HCT116 (cell line): ENCODE measurements around the gene THSD4.

Source experiments
- ATF3 ChIP-seq: IDR thresholded peaks from 2 replicates; pipeline ENCODE4 v1.6.1; 2012
- CEBPB ChIP-seq: IDR thresholded peaks from 2 replicates; pipeline ENCODE4 v1.6.1; 2012; ENCODE audit warnings: low read depth
- CTCF ChIP-seq, 3 experiments: fragments of 200-600 bp in 1 of 3; sonication (generic) in 1 of 3; IDR thresholded peaks in 2 of 3; conservative IDR thresholded peaks in 1 of 3; 2 replicates each; pipeline ENCODE4 v1.5.1; 2012 to 2017; ENCODE audit warnings: low read depth in 2 of 3, low read length in 2 of 3, antibody characterized with exemption in 1 of 3, borderline replicate concordance in 1 of 3, control low read depth in 1 of 3, mild to moderate bottlenecking in 1 of 3, mixed read lengths in 1 of 3, mixed run types in 1 of 3, moderate library complexity in 1 of 3; ENCODE audit not compliant: insufficient read depth in 1 of 3
- EZH2phosphoT487 ChIP-seq: fragments of 200-600 bp; IDR thresholded peaks from 2 replicates; pipeline ENCODE4 v1.6.1; 2018; ENCODE audit warnings: antibody characterized with exemption, borderline replicate concordance
- JUND ChIP-seq: IDR thresholded peaks from 2 replicates; pipeline ENCODE4 v1.6.1; 2012
- MAX ChIP-seq: IDR thresholded peaks from 2 replicates; pipeline ENCODE4 v1.6.1; 2012
- POLR2A ChIP-seq: IDR thresholded peaks from 2 replicates; pipeline ENCODE4 v1.7.0; 2011; ENCODE audit warnings: borderline replicate concordance; ENCODE audit not compliant: insufficient read depth, insufficient read length; ENCODE audit errors: extremely low read depth
- POLR2AphosphoS5 ChIP-seq: IDR thresholded peaks from 2 replicates; pipeline ENCODE4 v1.6.1; 2011; ENCODE audit warnings: mild to moderate bottlenecking, low read depth, low read length, moderate library complexity
- REST ChIP-seq: IDR thresholded peaks from 2 replicates; pipeline ENCODE4 v1.6.1; 2012; ENCODE audit warnings: low read depth
- SIN3A ChIP-seq: IDR thresholded peaks from 2 replicates; pipeline ENCODE4 v1.6.1; 2012; ENCODE audit warnings: low read depth
- SP1 ChIP-seq: IDR thresholded peaks from 2 replicates; pipeline ENCODE4 v1.6.1; 2012; ENCODE audit warnings: low read depth
- YY1 ChIP-seq: IDR thresholded peaks from 2 replicates; pipeline ENCODE4 v1.6.1; 2011; ENCODE audit warnings: low read length, low read depth, moderate library complexity, mild to moderate bottlenecking; ENCODE audit not compliant: insufficient replicate concordance; ENCODE audit errors: extremely low read depth
- ZFX ChIP-seq: fragments of 450-650 bp; IDR thresholded peaks from 2 replicates; pipeline ENCODE4 v1.6.1; 2017

GRCh38 chr15:71302861-71303410, 187.7 kb downstream of the THSD4 start:
- TF ChIP-seq JUND (no peak), EZH2phosphoT487 (no peak), POLR2A (no peak), CTCF (IDR thresholded peaks at IDR 0.05 in 2 of 3, conservative IDR thresholded peaks at IDR 0.05 in 1 of 3; ENCODE audit: borderline replicate concordance in 1 of 3, insufficient read depth in 1 of 3, low read depth in 2 of 3, low read length in 2 of 3) (no peak), REST (no peak), CEBPB (no peak), POLR2AphosphoS5 (no peak), SIN3A (no peak), SP1 (no peak), ATF3 (no peak), MAX (no peak), YY1 (no peak), ZFX (no peak)
